ENCODE results near the gene LRRC2.
A peak's percentile ranks its signal among the peaks of the same experiment; 100 is the strongest.

Gene LRRC2

GRCh38 chr3:46561511-46561910 is 4.6 kb downstream of the LRRC2 start:
- TF ChIP-seq CTCF (IDR thresholded peaks at IDR 0.05; ENCODE audit: low read depth, low read length), result no peak

GRCh38 chr3:46559091-46559704 is 6.9 kb downstream of the LRRC2 start:
- H3K4me3 ChIP-seq (ENCODE audit: low read depth, low read length), result no peak overlapping the region
- no peak for TF ChIP-seq CTCF (IDR thresholded peaks at IDR 0.05; ENCODE audit: low read depth, low read length)

More at GRCh38 chr3:46561511-46561910, 4.6 kb downstream of the LRRC2 start:
- H3K4me3 ChIP-seq (ENCODE audit: low read depth, low read length), result no peak overlapping the region

- H3K4me3 ChIP-seq (ENCODE audit: low read depth, low read length), result peak overlapping the region; percentile 48
- peak; percentile 76 for TF ChIP-seq CTCF (IDR thresholded peaks at IDR 0.05; ENCODE audit: low read depth, low read length)
Measured at GRCh38 chr3:46558184-46559043, 7.7 kb downstream of the LRRC2 start.

- TF ChIP-seq CTCF (IDR thresholded peaks at IDR 0.05; ENCODE audit: low read depth, low read length), result no peak
- no peak overlapping the region for H3K4me3 ChIP-seq (ENCODE audit: low read depth, low read length)
Measured at GRCh38 chr3:46557814-46558183, 8.3 kb downstream of the LRRC2 start.

- TF ChIP-seq CTCF (IDR thresholded peaks at IDR 0.05; ENCODE audit: low read depth, low read length), result no peak
- no peak overlapping the region for H3K4me3 ChIP-seq (ENCODE audit: low read depth, low read length)
Measured at GRCh38 chr3:46553154-46553553, 12.9 kb downstream of the LRRC2 start.

- TF ChIP-seq CTCF (IDR thresholded peaks at IDR 0.05; ENCODE audit: low read depth, low read length), result no peak
- H3K4me3 ChIP-seq (ENCODE audit: low read depth, low read length), result no peak overlapping the region
Measured at GRCh38 chr3:46552538-46552937, 13.6 kb downstream of the LRRC2 start.

GRCh38 chr3:46551615-46552014 is 14.5 kb downstream of the LRRC2 start:
- no peak overlapping the region for H3K4me3 ChIP-seq (ENCODE audit: low read depth, low read length)
- no peak for TF ChIP-seq CTCF (IDR thresholded peaks at IDR 0.05; ENCODE audit: low read depth, low read length)
